Astrocyte (in vitro differentiated cells and primary cell): ENCODE data around the gene FN1. TPM values are rescaled to one million over a fixed set of nuclear protein-coding genes. Genes with fewer than 3 reads are reported as not detected.
A peak's percentile ranks its signal among the peaks of the same experiment; 100 is the strongest.

ENCODE experiments used
- DNase-seq: peaks from one replicate; pipeline ENCODE4 v3.0.0-alpha.2; 2010; ENCODE audit warnings: low read depth
- FAIRE-seq: peaks from 2 replicates; lab custom pipeline; 2011; peaks lifted over from hg19 to GRCh38; lab: Jason Lieb, UNC
- H2AFZ ChIP-seq: 2 replicates; pipeline ENCODE4 v1.6.0; 2012; ENCODE audit warnings: low read depth, low read length, inconsistent platforms
- H3K27ac ChIP-seq: 2 replicates; pipeline ENCODE4 v1.5.1; 2011; ENCODE audit warnings: low read depth, low read length, inconsistent platforms
- H3K27me3 ChIP-seq: 2 replicates; pipeline ENCODE4 v1.6.0; 2011; ENCODE audit warnings: low read length, inconsistent platforms; ENCODE audit not compliant: insufficient read depth
- H3K36me3 ChIP-seq: 2 replicates; pipeline ENCODE4 v1.5.1; 2011; ENCODE audit warnings: low read length, inconsistent platforms; ENCODE audit not compliant: insufficient read depth
- H3K4me1 ChIP-seq: 2 replicates; pipeline ENCODE4 v1.5.1; 2011; ENCODE audit warnings: low read length, inconsistent platforms; ENCODE audit not compliant: insufficient read depth
- H3K4me2 ChIP-seq: 2 replicates; pipeline ENCODE4 v1.6.0; 2012; ENCODE audit warnings: low read length, inconsistent platforms
- H3K4me3 ChIP-seq: 2 replicates; pipeline ENCODE4 v1.5.1; 2011; ENCODE audit warnings: low read depth, mild to moderate bottlenecking, low read length, inconsistent platforms; ENCODE audit not compliant: insufficient read depth
- H3K79me2 ChIP-seq: 2 replicates; pipeline ENCODE4 v1.6.0; 2012; ENCODE audit warnings: mild to moderate bottlenecking, low read length, inconsistent platforms; ENCODE audit not compliant: insufficient read depth
- H3K9ac ChIP-seq: 2 replicates; pipeline ENCODE4 v1.6.0; 2012; ENCODE audit warnings: mild to moderate bottlenecking, low read length, inconsistent platforms
- H3K9me3 ChIP-seq: 2 replicates; pipeline ENCODE4 v1.5.1; 2012; ENCODE audit warnings: low read depth, mild to moderate bottlenecking, low read length, inconsistent platforms; ENCODE audit not compliant: insufficient read depth
- H4K20me1 ChIP-seq: 2 replicates; pipeline ENCODE4 v1.6.0; 2012; ENCODE audit warnings: low read length, inconsistent platforms; ENCODE audit not compliant: insufficient read depth
- H3K27ac Mint-ChIP-seq: one replicate; pipeline ENCODE4 v1.8.0; 2021; ENCODE audit warnings: mild to moderate bottlenecking, mixed read lengths; ENCODE audit not compliant: unreplicated experiment
- H3K27me3 Mint-ChIP-seq: one replicate; pipeline ENCODE4 v1.8.0; 2021; ENCODE audit warnings: low read depth, mixed read lengths; ENCODE audit not compliant: unreplicated experiment
- H3K36me3 Mint-ChIP-seq: one replicate; pipeline ENCODE4 v1.8.0; 2021; ENCODE audit warnings: low read depth, mixed read lengths; ENCODE audit not compliant: unreplicated experiment
- H3K4me1 Mint-ChIP-seq: one replicate; pipeline ENCODE4 v1.8.0; 2021; ENCODE audit warnings: low read depth, mixed read lengths; ENCODE audit not compliant: unreplicated experiment
- H3K4me3 Mint-ChIP-seq: one replicate; pipeline ENCODE4 v1.8.0; 2021; ENCODE audit warnings: mild to moderate bottlenecking, moderate library complexity, mixed read lengths; ENCODE audit not compliant: unreplicated experiment
- H3K9me3 Mint-ChIP-seq: one replicate; pipeline ENCODE4 v1.8.0; 2021; ENCODE audit warnings: mild to moderate bottlenecking, mixed read lengths; ENCODE audit not compliant: unreplicated experiment
- EZH2 ChIP-seq: IDR thresholded peaks from 2 replicates; pipeline ENCODE4 v1.6.1; 2012; ENCODE audit warnings: mild to moderate bottlenecking, low read length, inconsistent platforms; ENCODE audit not compliant: insufficient read depth
- total RNA-seq: library from RNA; stranded (reverse); gene quantifications from 2 replicates; pipeline ENCODE4 v1.2.1, GENCODE V29; 2021
- TF ChIP-seq, protein P1 (sequence below): IDR thresholded peaks from 2 replicates; pipeline ENCODE4 v1.5.1; 2011; ENCODE audit warnings: low read depth, mild to moderate bottlenecking, inconsistent platforms, low read length, moderate library complexity; ENCODE audit not compliant: insufficient read depth

The FN1 gene
- total RNA-seq, 1 donor from 2014 or later, result 17,010 TPM

DNA sequence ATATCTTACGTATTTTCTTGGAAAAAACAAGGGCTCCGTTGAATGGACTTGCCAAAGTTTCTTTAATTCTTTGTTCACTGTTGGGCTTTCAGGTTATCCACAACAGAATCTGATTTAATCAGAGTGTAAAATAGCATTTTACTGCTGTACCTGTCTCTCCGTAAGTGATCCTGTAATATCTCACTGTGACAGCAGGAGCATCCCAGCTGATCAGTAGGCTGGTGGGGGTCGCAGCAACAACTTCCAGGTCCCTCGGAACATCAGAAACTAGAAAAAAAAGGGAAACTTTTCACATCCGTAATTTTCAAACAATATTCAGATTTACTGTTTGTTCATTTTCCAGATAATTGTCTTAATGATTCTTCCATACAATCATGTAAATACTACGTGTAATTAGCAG lies 51.2 kb downstream of the FN1 start:
- H3K9me3 Mint-ChIP-seq, result no peaks in the 10 kb centered on the region
- H3K4me3 ChIP-seq, result no peak overlapping the region
- H3K4me1 Mint-ChIP-seq, result peaks cover 34% of the 10 kb centered on the region
- H3K9me3 ChIP-seq, result no peaks in the 10 kb centered on the region
- TF ChIP-seq, protein P1, sequence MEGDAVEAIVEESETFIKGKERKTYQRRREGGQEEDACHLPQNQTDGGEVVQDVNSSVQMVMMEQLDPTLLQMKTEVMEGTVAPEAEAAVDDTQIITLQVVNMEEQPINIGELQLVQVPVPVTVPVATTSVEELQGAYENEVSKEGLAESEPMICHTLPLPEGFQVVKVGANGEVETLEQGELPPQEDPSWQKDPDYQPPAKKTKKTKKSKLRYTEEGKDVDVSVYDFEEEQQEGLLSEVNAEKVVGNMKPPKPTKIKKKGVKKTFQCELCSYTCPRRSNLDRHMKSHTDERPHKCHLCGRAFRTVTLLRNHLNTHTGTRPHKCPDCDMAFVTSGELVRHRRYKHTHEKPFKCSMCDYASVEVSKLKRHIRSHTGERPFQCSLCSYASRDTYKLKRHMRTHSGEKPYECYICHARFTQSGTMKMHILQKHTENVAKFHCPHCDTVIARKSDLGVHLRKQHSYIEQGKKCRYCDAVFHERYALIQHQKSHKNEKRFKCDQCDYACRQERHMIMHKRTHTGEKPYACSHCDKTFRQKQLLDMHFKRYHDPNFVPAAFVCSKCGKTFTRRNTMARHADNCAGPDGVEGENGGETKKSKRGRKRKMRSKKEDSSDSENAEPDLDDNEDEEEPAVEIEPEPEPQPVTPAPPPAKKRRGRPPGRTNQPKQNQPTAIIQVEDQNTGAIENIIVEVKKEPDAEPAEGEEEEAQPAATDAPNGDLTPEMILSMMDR, result no peak
- TF ChIP-seq EZH2, result no peak
- no peak overlapping the region for H3K9ac ChIP-seq
- no peaks in the 10 kb centered on the region for H3K27me3 Mint-ChIP-seq
- H3K79me2 ChIP-seq, result peaks cover 36% of the 10 kb centered on the region
- H3K36me3 ChIP-seq, result peaks cover 84% of the 10 kb centered on the region
- H3K4me3 Mint-ChIP-seq, result no peak overlapping the region
- H3K27ac ChIP-seq, result no peak overlapping the region
- H2AFZ ChIP-seq, result no peak overlapping the region
- no peak overlapping the region for H3K4me2 ChIP-seq
- FAIRE-seq (no peak), DNase-seq (no peak)
- H4K20me1 ChIP-seq, result peaks cover 89% of the 10 kb centered on the region
- H3K36me3 Mint-ChIP-seq, result peaks cover 21% of the 10 kb centered on the region
- peak overlapping the region; percentile 66 for H3K27ac Mint-ChIP-seq
- H3K27me3 ChIP-seq, result no peaks in the 10 kb centered on the region
- peaks cover 13% of the 10 kb centered on the region for H3K4me1 ChIP-seq

DNA sequence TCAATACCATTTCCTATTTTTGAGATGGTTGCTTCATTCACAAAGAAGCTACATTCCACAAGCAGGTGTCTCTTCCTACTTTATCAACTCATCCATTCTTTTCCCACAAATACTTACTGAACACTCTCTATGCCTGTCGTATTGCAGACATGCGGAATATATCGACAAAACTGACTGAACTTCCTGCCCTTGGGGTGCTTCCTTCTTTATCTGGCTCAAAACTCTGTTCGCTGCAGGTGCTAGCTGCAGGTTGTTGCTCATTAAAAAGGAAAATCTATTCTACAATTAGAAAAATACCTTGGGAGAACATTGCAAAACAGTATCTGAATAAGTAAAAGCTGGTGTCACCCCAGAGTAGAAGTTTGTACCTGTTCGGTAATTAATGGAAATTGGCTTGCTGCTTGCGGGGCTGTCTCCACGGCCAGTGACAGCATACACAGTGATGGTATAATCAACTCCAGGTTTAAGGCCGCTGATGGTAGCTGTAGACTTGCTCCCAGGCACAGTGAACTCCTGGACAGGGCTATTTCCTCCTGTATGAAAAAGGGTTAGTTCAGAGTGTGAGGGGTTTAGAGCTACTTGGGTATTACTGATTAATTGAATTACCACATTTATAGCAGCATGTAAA lies 52.1 kb downstream of the FN1 start:
- Histone ChIP-seq H2AFZ (no peak overlapping the region), H3K27me3 (no peaks in the 10 kb centered on the region), H3K4me2 (peak overlapping the region; percentile 8), H3K9me3 (no peaks in the 10 kb centered on the region), H3K4me3 (no peak overlapping the region), H3K79me2 (peaks cover 36% of the 10 kb centered on the region), H3K4me1 (peaks cover 13% of the 10 kb centered on the region), H3K36me3 (peaks cover 91% of the 10 kb centered on the region), H4K20me1 (peaks cover 91% of the 10 kb centered on the region), H3K27ac (peak overlapping the region; percentile 15), H3K9ac (no peak overlapping the region)
- Mint-ChIP-seq H3K4me3 (no peak overlapping the region), H3K9me3 (no peaks in the 10 kb centered on the region), H3K36me3 (peaks cover 28% of the 10 kb centered on the region), H3K4me1 (peaks cover 40% of the 10 kb centered on the region), H3K27me3 (no peaks in the 10 kb centered on the region), H3K27ac (peak overlapping the region; percentile 66)
- DNase-seq (no peak), FAIRE-seq (no peak)
- TF ChIP-seq EZH2, result no peak
- TF ChIP-seq, protein P1, result no peak

DNA sequence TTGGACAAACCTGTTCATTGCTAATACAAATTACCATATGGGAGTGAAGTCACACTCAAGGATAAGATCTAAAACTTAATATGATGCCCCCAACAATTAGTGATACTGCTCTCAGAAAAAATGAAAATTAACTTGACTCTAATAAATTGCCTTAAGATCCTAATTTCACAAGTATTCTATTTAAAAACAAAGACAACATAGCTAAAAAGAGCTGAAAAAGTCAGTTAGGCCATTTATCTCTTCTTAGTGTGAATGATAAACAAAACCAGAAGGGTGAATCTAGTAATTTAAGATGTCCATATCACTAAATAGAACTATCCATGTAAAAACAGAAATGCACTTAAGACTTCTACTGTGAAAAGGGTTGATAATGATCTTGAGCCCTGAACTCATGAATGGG lies 53.4 kb downstream of the FN1 start:
- no peak for TF ChIP-seq EZH2
- TF ChIP-seq, protein P1, result no peak

More for the DNA sequence above, 53.4 kb downstream of the FN1 start:
- peaks cover 13% of the 10 kb centered on the region for H3K4me1 ChIP-seq
- H3K9ac ChIP-seq, result peak overlapping the region; percentile 12
- H3K27me3 ChIP-seq, result no peaks in the 10 kb centered on the region
- peaks cover 92% of the 10 kb centered on the region for H4K20me1 ChIP-seq
- Mint-ChIP-seq H3K9me3 (no peaks in the 10 kb centered on the region), H3K4me1 (peaks cover 43% of the 10 kb centered on the region), H3K27me3 (no peaks in the 10 kb centered on the region), H3K36me3 (peaks cover 29% of the 10 kb centered on the region), H3K4me3 (peak overlapping the region; percentile 35), H3K27ac (peak overlapping the region; percentile 51)
- no peak for FAIRE-seq
- DNase-seq, result no peak
- H3K79me2 ChIP-seq, result peaks cover 31% of the 10 kb centered on the region
- H3K27ac ChIP-seq, result no peak overlapping the region
- H3K9me3 ChIP-seq, result no peaks in the 10 kb centered on the region
- H3K4me3 ChIP-seq, result no peak overlapping the region
- no peak overlapping the region for H2AFZ ChIP-seq
- H3K36me3 ChIP-seq, result peaks cover 91% of the 10 kb centered on the region
- no peak overlapping the region for H3K4me2 ChIP-seq
